GM23338 (cell line): ENCODE data around the gene DDX4. TPM values are rescaled to one million over a fixed set of nuclear protein-coding genes. Genes with fewer than 3 reads are reported as not detected.

Source experiments
- ATAC-seq: fragments of 200-7000 bp; cut with Tn5 transposase; 3 replicates; pipeline ENCODE4 v1.9.1; 2020
- DNase-seq: peaks from one replicate; pipeline ENCODE4 v3.0.0-alpha.2; 2015; ENCODE audit warnings: low spot score
- H2AFZ ChIP-seq: fragments of 200-600 bp; sonication (generic); 2 replicates; pipeline ENCODE4 v1.8.0; 2016; ENCODE audit warnings: antibody characterized with exemption, mild to moderate bottlenecking, moderate library complexity
- H3F3A ChIP-seq: fragments of 200-600 bp; sonication (generic); replicated peaks from 2 replicates; pipeline ENCODE4 v1.8.0; 2017; ENCODE audit warnings: antibody characterized with exemption, mixed run types, low read depth
- H3K27ac ChIP-seq: fragments of 200-600 bp; sonication (generic); 2 replicates; pipeline ENCODE4 v1.6.1; 2016; ENCODE audit warnings: low read depth
- H3K27me3 ChIP-seq: fragments of 200-600 bp; sonication (generic); 2 replicates; pipeline ENCODE4 v1.8.0; 2016; ENCODE audit warnings: mild to moderate bottlenecking, mixed run types, moderate library complexity; ENCODE audit not compliant: insufficient read depth
- H3K36me3 ChIP-seq: fragments of 200-600 bp; sonication (generic); 2 replicates; pipeline ENCODE4 v1.8.0; 2016; ENCODE audit warnings: mild to moderate bottlenecking; ENCODE audit not compliant: insufficient read depth
- H3K4me1 ChIP-seq: fragments of 200-600 bp; sonication (generic); 2 replicates; pipeline ENCODE4 v1.8.0; 2016; ENCODE audit warnings: mild to moderate bottlenecking, moderate library complexity; ENCODE audit not compliant: insufficient read depth
- H3K4me2 ChIP-seq: fragments of 200-600 bp; sonication (generic); 2 replicates; pipeline ENCODE4 v1.7.1; 2017; ENCODE audit warnings: mixed run types
- H3K4me3 ChIP-seq: fragments of 200-600 bp; sonication (generic); 2 replicates; pipeline ENCODE4 v1.6.1; 2016; ENCODE audit warnings: mixed run types
- H3K79me2 ChIP-seq: fragments of 200-600 bp; sonication (generic); replicated peaks from 2 replicates; pipeline ENCODE4 v1.8.0; 2017; ENCODE audit warnings: mild to moderate bottlenecking; ENCODE audit not compliant: insufficient read depth
- H3K9me2 ChIP-seq: fragments of 200-600 bp; sonication (generic); 2 replicates; pipeline ENCODE4 v1.8.0; 2017; ENCODE audit not compliant: insufficient read depth
- H4K20me1 ChIP-seq: fragments of 200-600 bp; sonication (generic); replicated peaks from 2 replicates; pipeline ENCODE4 v1.8.0; 2017; ENCODE audit warnings: mild to moderate bottlenecking; ENCODE audit not compliant: insufficient read depth
- H3K27ac Mint-ChIP-seq: 2 replicates; pipeline ENCODE4 v1.8.0; 2020; ENCODE audit warnings: inconsistent platforms, mild to moderate bottlenecking, moderate library complexity, mixed read lengths
- H3K27me3 Mint-ChIP-seq: 3 replicates; pipeline ENCODE4 v1.8.0; 2022; ENCODE audit warnings: low read depth, mild to moderate bottlenecking, moderate library complexity, mixed read lengths, inconsistent platforms; ENCODE audit not compliant: insufficient read depth, poor library complexity
- H3K36me3 Mint-ChIP-seq: 3 replicates; pipeline ENCODE4 v1.8.0; 2021; ENCODE audit warnings: low read depth, mild to moderate bottlenecking, inconsistent platforms, moderate library complexity, mixed read lengths
- H3K4me1 Mint-ChIP-seq: 3 replicates; pipeline ENCODE4 v1.8.0; 2020; ENCODE audit warnings: mild to moderate bottlenecking, inconsistent platforms, mixed read lengths
- H3K4me3 Mint-ChIP-seq: 3 replicates; pipeline ENCODE4 v1.8.0; 2021; ENCODE audit warnings: moderate library complexity, mild to moderate bottlenecking, inconsistent platforms, mixed read lengths
- H3K9me3 Mint-ChIP-seq: 3 replicates; pipeline ENCODE4 v1.8.0; 2020; ENCODE audit warnings: moderate library complexity, mild to moderate bottlenecking, inconsistent platforms, mixed read lengths
- ETS1 ChIP-seq: IDR thresholded peaks from 2 replicates; pipeline ENCODE4 v1.6.1; 2016; ENCODE audit warnings: antibody characterized with exemption
- EZH2 ChIP-seq: fragments of 200-600 bp; sonication (generic); IDR thresholded peaks from one replicate; pipeline ENCODE4 v1.8.0; 2017; ENCODE audit warnings: antibody characterized with exemption, mild to moderate bottlenecking, low read depth; ENCODE audit not compliant: unreplicated experiment
- EZH2phosphoT487 ChIP-seq: fragments of 200-600 bp; sonication (generic); IDR thresholded peaks from one replicate; pipeline ENCODE4 v1.8.1; 2018; ENCODE audit warnings: antibody characterized with exemption; ENCODE audit not compliant: unreplicated experiment
- JUNB ChIP-seq: IDR thresholded peaks from one replicate; pipeline ENCODE4 v1.6.1; 2016; ENCODE audit warnings: antibody characterized with exemption; ENCODE audit not compliant: unreplicated experiment
- NANOG ChIP-seq: IDR thresholded peaks from 2 replicates; pipeline ENCODE4 v1.6.1; 2016; ENCODE audit warnings: antibody characterized with exemption, borderline replicate concordance
- POLR2AphosphoS5 ChIP-seq: IDR thresholded peaks from 2 replicates; pipeline ENCODE4 v1.6.1; 2016; ENCODE audit warnings: antibody characterized with exemption, low read depth
- REST ChIP-seq: IDR thresholded peaks from one replicate; pipeline ENCODE4 v1.6.1; 2018; ENCODE audit warnings: antibody characterized with exemption; ENCODE audit not compliant: unreplicated experiment
- STAT1 ChIP-seq: IDR thresholded peaks from one replicate; pipeline ENCODE4 v1.6.1; 2016; ENCODE audit warnings: antibody characterized with exemption; ENCODE audit not compliant: unreplicated experiment
- ZNF331 ChIP-seq: fragments of 250-450 bp; sonication (Bioruptor Pico); IDR thresholded peaks from 2 replicates; pipeline ENCODE4 v1.5.0; 2020; ENCODE audit warnings: low read depth, mild to moderate bottlenecking, moderate library complexity
- polyA plus RNA-seq: library from polyadenylated mRNA; unstranded; fragments of >200 nt; fragmentation: Nextera tagmentation; extraction: Ambion mirVana; gene quantifications from 2 replicates; pipeline ENCODE4 v1.2.1, GENCODE V29; 2016
- total RNA-seq: library from RNA; depleted of rRNA; stranded (reverse); fragments of >200 nt; shearing (Covaris generic); gene quantifications from 2 replicates; pipeline ENCODE4 v1.2.3, GENCODE V29; 2014
- TF ChIP-seq, protein P1 (sequence below): fragments of 250-450 bp; sonication (Bioruptor Pico); IDR thresholded peaks from 2 replicates; pipeline ENCODE4 v1.5.0; 2020; ENCODE audit warnings: mild to moderate bottlenecking, moderate library complexity

Gene DDX4
- total and polyA plus RNA-seq, 2 experiments from 2014 or later: 0.83 TPM; not detected in 1

DNA sequence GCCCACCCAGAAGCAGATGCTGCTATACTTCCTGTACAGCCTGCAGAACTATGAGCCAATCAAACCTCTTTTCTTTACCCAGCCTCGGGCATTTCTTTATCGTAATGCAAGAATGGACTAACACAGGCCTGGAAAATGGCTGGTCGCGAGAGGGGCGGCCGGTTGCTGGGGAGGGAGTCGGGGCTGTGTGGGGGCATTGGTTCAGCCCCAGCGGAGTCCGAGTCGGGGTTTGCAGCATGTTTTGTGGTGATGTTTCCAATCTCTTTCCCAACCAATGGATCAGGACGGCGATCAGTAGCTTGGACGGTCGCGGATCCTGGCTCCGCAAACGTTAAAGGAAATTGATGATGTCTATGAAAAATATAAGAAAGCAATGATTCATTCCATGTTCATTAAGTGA is 94.6 kb downstream of the DDX4 start:
- H3K4me1 ChIP-seq: no peaks in the 10 kb centered on the region
- no peak for DNase-seq
- TF ChIP-seq NANOG (no peak), ETS1 (no peak), EZH2phosphoT487 (no peak), STAT1 (no peak), POLR2AphosphoS5 (no peak), EZH2 (no peak), ZNF331 (CRISPR knock-in tag) (no peak), JUNB (no peak), REST (no peak)
- TF ChIP-seq, protein P1, sequence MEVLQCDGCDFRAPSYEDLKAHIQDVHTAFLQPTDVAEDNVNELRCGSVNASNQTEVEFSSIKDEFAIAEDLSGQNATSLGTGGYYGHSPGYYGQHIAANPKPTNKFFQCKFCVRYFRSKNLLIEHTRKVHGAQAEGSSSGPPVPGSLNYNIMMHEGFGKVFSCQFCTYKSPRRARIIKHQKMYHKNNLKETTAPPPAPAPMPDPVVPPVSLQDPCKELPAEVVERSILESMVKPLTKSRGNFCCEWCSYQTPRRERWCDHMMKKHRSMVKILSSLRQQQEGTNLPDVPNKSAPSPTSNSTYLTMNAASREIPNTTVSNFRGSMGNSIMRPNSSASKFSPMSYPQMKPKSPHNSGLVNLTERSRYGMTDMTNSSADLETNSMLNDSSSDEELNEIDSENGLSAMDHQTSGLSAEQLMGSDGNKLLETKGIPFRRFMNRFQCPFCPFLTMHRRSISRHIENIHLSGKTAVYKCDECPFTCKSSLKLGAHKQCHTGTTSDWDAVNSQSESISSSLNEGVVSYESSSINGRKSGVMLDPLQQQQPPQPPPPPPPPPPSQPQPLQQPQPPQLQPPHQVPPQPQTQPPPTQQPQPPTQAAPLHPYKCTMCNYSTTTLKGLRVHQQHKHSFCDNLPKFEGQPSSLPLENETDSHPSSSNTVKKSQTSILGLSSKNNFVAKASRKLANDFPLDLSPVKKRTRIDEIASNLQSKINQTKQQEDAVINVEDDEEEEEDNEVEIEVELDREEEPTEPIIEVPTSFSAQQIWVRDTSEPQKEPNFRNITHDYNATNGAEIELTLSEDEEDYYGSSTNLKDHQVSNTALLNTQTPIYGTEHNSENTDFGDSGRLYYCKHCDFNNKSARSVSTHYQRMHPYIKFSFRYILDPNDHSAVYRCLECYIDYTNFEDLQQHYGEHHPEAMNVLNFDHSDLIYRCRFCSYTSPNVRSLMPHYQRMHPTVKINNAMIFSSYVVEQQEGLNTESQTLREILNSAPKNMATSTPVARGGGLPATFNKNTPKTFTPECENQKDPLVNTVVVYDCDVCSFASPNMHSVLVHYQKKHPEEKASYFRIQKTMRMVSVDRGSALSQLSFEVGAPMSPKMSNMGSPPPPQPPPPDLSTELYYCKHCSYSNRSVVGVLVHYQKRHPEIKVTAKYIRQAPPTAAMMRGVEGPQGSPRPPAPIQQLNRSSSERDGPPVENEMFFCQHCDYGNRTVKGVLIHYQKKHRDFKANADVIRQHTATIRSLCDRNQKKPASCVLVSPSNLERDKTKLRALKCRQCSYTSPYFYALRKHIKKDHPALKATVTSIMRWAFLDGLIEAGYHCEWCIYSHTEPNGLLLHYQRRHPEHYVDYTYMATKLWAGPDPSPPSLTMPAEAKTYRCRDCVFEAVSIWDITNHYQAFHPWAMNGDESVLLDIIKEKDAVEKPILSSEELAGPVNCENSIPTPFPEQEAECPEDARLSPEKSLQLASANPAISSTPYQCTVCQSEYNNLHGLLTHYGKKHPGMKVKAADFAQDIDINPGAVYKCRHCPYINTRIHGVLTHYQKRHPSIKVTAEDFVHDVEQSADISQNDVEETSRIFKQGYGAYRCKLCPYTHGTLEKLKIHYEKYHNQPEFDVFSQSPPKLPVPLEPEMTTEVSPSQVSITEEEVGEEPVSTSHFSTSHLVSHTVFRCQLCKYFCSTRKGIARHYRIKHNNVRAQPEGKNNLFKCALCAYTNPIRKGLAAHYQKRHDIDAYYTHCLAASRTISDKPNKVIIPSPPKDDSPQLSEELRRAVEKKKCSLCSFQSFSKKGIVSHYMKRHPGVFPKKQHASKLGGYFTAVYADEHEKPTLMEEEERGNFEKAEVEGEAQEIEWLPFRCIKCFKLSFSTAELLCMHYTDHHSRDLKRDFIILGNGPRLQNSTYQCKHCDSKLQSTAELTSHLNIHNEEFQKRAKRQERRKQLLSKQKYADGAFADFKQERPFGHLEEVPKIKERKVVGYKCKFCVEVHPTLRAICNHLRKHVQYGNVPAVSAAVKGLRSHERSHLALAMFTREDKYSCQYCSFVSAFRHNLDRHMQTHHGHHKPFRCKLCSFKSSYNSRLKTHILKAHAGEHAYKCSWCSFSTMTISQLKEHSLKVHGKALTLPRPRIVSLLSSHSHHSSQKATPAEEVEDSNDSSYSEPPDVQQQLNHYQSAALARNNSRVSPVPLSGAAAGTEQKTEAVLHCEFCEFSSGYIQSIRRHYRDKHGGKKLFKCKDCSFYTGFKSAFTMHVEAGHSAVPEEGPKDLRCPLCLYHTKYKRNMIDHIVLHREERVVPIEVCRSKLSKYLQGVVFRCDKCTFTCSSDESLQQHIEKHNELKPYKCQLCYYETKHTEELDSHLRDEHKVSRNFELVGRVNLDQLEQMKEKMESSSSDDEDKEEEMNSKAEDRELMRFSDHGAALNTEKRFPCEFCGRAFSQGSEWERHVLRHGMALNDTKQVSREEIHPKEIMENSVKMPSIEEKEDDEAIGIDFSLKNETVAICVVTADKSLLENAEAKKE (CRISPR knock-in tag): no peak
- no peaks in the 10 kb centered on the region for H3K27me3 ChIP-seq
- Mint-ChIP-seq H3K4me1 (no peaks in the 10 kb centered on the region), H3K4me3 (no peak overlapping the region), H3K27ac (no peak overlapping the region), H3K9me3 (no peaks in the 10 kb centered on the region), H3K27me3 (no peaks in the 10 kb centered on the region), H3K36me3 (no peaks in the 10 kb centered on the region)
- no peaks in the 10 kb centered on the region for H3K79me2 ChIP-seq
- no peak overlapping the region for H3K4me3 ChIP-seq
- H3F3A ChIP-seq: no peaks in the 10 kb centered on the region
- no peak overlapping the region for H3K27ac ChIP-seq
- no peak for ATAC-seq
- H3K9me2 ChIP-seq: no peaks in the 10 kb centered on the region
- H2AFZ ChIP-seq: no peak overlapping the region
- no peaks in the 10 kb centered on the region for H4K20me1 ChIP-seq
- no peak overlapping the region for H3K4me2 ChIP-seq
- H3K36me3 ChIP-seq: no peaks in the 10 kb centered on the region
